ENCODE data around the gene CAP2. TPM values are rescaled to one million over a fixed set of nuclear protein-coding genes. Genes with fewer than 3 reads are reported as not detected.
A peak's percentile ranks its signal among the peaks of the same experiment; 100 is the strongest.
"Not testable (repeated sequence)": the region's sequence is repeated elsewhere in the genome, so short reads cannot be mapped to it uniquely, and the experiment has no call there.

The CAP2 gene
- total RNA-seq, 1 experiment from 2014 or later: 44.1 TPM

DNA sequence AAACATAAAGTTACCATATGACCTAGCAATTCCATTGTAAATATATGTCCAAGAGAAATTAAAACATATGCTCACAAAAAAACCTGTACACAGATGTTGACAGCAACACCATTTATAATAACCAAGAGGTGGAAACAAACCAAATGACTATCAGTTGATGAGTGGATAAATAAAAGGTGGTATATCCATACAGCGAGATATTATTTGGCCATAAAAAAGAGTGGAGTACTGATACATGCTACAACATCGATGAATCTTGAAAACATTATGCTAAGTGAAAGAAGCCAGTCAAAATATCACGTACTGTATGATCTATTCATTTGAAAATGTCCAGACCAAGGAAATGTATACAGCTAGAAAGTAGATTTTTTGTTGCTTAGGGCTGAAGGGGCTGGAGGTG lies 2.9 kb downstream of the CAP2 start:
- DNase-seq (ENCODE audit: low read depth): no peak

DNA sequence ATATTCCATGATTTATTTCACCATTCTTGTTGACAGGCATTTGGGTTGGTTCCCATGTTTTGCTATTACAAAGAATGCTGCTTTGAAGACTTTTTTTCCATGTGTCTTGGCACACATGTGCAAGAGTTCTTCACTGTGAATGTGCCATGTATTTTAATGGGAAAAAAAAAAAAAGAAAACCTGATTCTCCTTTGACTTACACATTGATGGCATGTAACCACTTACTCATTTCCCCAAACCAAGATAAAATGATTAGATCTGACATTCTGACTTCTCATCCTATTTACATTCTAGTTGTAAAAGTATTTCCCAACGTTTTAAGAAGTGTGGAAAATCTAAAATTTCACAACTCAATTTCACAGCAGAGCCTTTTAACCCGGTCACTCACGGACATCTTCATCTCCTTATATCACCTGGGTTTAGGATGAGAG lies 4.4 kb downstream of the CAP2 start:
- peak; percentile 64 for DNase-seq (ENCODE audit: low read depth)

GRCh38 chr6:17405181-17405943 lies 12.0 kb downstream of the CAP2 start:
- DNase-seq (ENCODE audit: low read depth): not testable (repeated sequence)

DNA sequence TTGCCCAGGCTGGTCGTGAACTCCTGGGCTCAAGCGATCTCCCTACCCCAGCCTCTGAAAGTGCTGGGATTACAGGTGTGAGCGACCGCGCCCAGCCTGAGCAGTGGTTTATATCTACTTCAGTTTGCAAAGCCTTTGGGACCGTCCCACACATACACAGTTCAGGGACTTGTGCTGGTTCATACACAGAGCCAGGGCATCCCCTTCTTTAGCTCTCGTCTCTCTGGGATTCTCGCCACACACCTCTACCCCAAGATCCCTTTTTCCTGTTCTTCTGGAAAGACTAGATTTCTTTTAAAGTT lies 12.5 kb downstream of the CAP2 start:
- no peak for DNase-seq (ENCODE audit: low read depth)

DNA sequence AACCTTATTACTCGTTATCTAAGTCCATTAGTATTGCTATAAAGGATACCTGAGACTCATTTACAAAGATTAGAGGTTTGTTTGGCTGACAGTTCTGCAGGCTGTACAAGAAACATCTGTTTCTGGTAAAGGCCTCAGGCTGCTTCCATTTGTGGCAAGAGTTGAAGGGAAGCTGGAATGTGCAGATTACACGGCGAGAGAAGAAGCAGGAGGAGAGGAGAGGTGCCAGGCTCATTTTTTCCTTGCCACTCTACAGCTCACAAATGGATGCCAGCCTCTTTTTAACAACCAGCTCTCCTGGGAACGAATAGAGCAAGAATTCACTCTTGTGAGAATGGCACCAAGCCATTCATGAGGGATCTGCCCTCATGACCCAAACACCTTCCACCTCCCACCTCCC lies 14.7 kb downstream of the CAP2 start:
- no peak for DNase-seq (ENCODE audit: low read depth)

GRCh38 chr6:17410281-17410680 lies 16.9 kb downstream of the CAP2 start:
- DNase-seq (ENCODE audit: low read depth): no peak

GRCh38 chr6:17413313-17413750 lies 19.9 kb downstream of the CAP2 start:
- DNase-seq (ENCODE audit: low read depth): peak; percentile 73

DNA sequence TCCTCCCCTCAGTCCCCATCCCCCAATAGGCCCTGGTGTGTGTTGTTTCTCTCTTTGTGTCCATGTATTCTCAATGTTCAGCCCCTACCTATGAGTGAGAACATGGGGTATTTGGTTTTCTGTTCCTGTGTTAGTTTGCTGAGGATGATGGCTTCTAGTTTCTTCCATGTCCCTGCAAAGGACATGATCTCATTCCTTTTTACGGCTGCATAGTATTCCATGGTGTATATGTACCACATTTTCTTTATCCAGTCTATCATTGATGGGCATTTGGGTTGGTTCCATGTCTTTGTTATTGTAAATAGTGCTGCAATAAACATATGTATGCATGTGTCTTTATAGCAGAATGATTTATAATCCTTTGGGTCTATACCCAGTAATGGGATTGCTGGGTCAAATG lies 21.0 kb downstream of the CAP2 start:
- DNase-seq (ENCODE audit: low read depth): not testable (repeated sequence)

GRCh38 chr6:17415321-17415720 lies 21.9 kb downstream of the CAP2 start:
- DNase-seq (ENCODE audit: low read depth): peak; percentile 40

DNA sequence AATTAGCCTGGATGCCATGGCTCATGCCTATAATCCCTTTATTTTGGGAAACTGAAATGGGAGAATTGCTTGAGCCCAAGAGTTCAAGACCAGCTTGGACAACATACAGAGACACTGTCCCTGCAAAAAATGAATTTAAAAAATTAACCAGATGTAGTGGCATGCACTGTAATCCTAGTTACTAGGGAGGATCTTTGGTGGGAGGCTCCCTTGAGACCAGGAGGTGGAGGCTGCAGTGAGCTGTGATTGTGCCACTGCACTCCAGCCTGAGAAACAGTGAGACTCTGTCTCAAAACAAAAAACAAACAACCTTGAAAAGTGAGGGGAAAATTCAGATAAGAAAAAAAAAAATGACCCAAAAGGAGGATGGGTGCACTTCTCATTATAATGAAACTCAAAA lies 23.4 kb downstream of the CAP2 start:
- DNase-seq (ENCODE audit: low read depth): no peak

DNA sequence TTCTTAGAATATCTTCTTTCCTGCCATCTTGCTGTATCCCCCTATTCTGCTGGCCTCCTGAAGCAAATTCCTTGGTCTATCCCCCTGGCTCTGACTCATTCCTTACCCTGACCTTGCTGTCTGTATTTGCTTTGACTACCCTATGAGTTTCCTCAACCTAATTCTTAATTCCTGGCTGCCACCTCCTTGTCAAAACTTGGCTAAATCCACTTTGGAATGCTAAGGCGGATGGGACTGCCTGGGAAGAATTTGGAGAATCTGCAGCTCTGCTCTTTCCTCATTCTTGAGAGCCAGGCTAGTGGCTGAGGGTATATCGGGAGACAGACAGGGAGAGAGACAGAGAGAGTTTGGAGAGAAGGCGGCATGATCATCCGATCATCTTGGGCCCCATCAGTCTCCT lies 24.4 kb downstream of the CAP2 start:
- peak; percentile 99 for DNase-seq (ENCODE audit: low read depth)

DNA sequence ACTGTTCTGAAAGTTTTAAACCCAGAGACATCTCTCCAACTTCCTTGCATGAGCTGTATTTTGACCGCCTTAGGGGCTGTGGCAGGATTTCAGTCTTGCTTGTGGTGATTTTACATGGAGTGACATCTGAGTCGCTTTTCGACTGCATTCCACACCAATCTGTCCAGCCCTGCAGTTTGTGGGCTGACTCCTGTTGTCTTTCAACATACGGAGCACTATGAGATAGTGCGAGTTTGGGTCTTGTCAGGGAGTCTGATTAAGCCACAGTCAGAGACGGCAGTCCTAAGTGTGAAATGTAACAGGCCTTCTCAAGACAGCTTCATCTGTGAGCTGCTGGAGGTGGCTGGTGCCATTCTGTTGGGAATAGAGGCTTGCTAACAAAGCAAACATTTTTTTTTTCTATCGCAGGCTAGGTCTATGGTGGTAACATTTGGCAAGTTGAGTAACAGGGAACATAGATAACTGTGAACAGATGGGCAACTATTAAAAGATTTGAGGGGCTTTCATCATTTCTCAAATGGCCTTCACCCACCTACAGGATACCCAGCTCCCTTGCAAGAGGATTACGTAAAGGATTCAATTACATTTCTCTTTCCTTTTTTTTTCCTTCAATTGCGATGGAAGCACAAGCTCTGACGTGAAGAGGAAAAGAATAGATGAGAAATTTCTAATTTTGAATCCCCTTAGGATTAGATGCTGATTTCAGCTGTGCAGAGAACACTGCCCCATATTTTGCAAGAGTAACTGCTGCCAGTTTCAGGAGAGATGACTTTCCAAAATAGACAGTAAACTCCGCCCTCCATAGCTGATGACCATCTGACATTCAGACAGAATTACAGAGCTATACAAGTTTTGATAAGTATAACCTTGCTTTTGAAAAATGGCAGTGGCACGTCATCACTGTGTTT lies 25.1 kb downstream of the CAP2 start:
- DNase-seq (ENCODE audit: low read depth): peak; percentile 95

DNA sequence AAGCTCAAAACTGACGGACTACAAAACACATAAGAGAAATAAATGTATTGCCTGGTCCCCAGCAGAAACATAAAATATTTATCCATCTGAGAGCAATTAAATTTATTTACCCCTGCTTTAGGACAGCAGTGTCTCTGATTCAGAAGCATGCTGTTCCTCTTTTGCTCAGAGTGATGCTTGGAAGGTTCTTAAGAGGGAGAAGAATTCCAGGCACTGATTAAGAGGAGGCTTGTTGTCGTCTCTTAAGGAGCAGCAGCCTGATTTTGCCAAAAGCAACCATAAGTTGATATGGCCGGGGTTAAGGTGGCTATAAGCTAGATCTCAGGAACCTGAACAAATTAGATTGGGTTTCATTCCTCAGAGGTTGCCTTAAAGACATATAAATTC lies 25.8 kb downstream of the CAP2 start:
- no peak for DNase-seq (ENCODE audit: low read depth)

DNA sequence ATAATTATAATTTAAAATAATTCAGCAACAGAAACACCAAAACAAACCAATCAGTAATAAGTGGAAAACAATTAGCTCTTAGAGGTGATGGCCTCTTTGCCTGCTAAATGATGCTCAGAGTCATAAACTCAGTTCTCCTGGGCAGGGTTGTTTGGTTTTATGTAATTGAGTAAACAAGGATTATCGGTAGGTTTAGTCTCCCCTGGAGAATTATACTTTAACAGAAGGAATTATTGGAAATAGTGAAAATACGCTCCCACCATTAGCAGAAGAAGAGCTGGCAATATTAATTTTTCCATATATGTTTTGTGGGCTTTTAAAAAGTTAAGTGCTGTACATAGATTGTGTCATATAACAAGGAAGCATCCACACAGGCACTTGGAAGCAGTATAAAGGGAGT lies 27.0 kb downstream of the CAP2 start:
- no peak for DNase-seq (ENCODE audit: low read depth)

GRCh38 chr6:17421406-17421805 lies 28.0 kb downstream of the CAP2 start:
- no peak for DNase-seq (ENCODE audit: low read depth)

- no peak for DNase-seq (ENCODE audit: low read depth)
Observed at GRCh38 chr6:17423026-17423425, 29.6 kb downstream of the CAP2 start.

- DNase-seq (ENCODE audit: low read depth): no peak
Observed at GRCh38 chr6:17427062-17427461, 33.7 kb downstream of the CAP2 start.

GRCh38 chr6:17427617-17428016 lies 34.2 kb downstream of the CAP2 start:
- no peak for DNase-seq (ENCODE audit: low read depth)

DNA sequence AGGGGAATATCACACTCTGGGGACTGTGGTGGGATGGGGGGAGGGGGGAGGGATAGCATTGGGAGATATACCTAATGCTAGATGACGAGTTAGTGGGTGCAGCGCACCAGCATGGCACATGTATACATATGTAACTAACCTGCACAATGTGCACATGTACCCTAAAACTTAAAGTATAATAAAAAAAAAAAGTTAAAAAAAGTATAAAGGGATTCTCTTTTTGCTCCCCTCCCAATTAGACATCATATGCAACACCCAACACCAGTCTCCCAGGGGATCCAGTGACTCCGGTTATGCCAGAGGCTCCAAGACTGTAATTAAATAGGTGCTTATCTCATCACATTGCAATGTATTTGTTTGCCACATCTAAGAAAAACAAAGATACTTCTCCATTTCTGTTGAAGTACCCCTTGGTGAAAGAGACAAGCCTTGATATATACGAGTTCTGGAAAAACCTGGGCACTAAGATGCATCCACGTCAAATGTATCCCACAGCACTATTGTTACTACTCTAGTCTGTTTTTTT lies 35.3 kb downstream of the CAP2 start:
- DNase-seq (ENCODE audit: low read depth): peak; percentile 30

DNA sequence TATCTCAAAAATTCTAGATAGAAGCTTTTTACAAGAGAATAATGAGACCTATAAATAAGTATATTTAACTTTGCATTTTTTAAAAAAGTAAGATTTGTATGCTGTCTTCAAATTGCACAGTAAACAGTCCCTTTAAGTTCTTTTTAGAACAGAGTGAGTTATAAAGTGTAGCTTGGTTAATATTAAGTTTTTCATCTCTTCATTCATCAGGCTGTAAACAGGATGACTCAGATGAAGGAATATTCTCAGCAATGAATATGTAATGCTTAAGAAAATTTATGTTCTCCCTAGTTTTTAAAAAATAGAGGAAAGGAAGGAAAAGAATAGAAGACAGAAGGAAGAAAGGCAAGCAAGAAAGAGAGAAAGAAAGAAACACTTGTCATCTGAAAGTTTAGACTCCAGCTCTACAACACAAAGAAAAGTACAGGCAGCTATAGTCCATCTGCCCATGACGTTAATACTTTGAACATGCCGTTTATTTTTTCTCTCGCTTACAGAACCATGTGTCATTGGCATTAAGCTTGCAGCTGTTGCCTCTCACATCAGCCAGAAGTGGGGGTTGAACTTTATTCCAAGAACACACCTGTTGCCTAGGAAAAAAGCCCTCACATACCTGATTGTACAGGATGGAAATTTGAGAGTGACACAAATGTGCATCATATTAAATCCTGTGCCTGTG lies 36.1 kb downstream of the CAP2 start:
- no peak for DNase-seq (ENCODE audit: low read depth)

DNA sequence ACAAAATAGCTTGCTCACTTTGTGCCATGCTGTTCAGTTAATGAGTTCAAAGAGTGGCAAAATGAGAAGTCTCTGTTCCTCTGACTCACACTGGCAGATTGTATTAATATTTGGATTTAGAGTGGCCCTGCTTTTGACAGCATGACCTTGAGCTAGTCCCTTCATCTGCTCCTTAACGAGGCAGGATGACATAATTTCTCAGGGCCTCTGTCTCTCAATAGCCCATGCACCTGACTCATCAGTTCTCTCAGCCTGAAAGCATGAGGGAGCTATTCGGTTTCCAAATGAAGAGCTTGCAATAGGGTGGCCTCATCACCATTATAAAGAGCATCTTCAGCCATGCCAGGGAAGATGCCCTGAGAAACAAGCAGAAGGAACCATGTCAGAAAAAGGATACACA lies 38.2 kb downstream of the CAP2 start:
- DNase-seq (ENCODE audit: low read depth): peak; percentile 80

- DNase-seq (ENCODE audit: low read depth): no peak
Observed at GRCh38 chr6:17432356-17432755, 39.0 kb downstream of the CAP2 start.

All from M059J (cell line).